LNCaP clone FGC (cell line): Measurements from ENCODE around the gene TIMM10.
"Not testable (repeated sequence)": the region's sequence is repeated elsewhere in the genome, so short reads cannot be mapped to it uniquely, and the experiment has no call there.

Source experiments
- DNase-seq: peaks from one replicate; pipeline ENCODE4 v3.0.0-alpha.2; 2011; ENCODE audit warnings: low read depth
- H3K4me3 ChIP-seq: 2 replicates; pipeline ENCODE4 v1.5.1; 2011; ENCODE audit warnings: mild to moderate bottlenecking, low read depth, low read length, control low read depth
- TF ChIP-seq, protein P1 (sequence below): IDR thresholded peaks from 2 replicates; pipeline ENCODE4 v1.5.1; 2012; ENCODE audit warnings: mild to moderate bottlenecking; ENCODE audit not compliant: control insufficient read depth, insufficient read depth; ENCODE audit errors: extremely low read depth

Gene TIMM10

DNA sequence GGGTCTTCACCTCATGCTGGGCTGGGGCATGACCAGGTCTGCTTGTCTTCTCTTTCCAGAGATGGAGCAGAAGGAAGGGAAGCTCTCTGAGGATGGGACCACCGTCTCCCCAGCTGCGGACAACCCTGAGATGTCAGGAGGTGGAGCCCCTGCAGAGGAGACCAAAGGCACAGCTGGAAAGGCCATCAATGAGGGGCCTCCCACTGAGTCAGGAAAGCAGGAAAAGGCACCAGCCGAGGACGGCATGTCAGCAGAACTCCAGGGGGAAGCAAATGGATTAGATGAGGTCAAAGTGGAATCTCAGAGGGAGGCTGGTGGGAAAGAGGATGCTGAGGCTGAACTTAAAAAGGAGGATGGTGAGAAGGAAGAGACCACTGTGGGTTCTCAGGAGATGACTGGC is 12.0 kb upstream of the TIMM10 start:
- H3K4me3 ChIP-seq: no peak overlapping the region
- TF ChIP-seq, protein P1, sequence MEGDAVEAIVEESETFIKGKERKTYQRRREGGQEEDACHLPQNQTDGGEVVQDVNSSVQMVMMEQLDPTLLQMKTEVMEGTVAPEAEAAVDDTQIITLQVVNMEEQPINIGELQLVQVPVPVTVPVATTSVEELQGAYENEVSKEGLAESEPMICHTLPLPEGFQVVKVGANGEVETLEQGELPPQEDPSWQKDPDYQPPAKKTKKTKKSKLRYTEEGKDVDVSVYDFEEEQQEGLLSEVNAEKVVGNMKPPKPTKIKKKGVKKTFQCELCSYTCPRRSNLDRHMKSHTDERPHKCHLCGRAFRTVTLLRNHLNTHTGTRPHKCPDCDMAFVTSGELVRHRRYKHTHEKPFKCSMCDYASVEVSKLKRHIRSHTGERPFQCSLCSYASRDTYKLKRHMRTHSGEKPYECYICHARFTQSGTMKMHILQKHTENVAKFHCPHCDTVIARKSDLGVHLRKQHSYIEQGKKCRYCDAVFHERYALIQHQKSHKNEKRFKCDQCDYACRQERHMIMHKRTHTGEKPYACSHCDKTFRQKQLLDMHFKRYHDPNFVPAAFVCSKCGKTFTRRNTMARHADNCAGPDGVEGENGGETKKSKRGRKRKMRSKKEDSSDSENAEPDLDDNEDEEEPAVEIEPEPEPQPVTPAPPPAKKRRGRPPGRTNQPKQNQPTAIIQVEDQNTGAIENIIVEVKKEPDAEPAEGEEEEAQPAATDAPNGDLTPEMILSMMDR: no peak
- no peak for DNase-seq

DNA sequence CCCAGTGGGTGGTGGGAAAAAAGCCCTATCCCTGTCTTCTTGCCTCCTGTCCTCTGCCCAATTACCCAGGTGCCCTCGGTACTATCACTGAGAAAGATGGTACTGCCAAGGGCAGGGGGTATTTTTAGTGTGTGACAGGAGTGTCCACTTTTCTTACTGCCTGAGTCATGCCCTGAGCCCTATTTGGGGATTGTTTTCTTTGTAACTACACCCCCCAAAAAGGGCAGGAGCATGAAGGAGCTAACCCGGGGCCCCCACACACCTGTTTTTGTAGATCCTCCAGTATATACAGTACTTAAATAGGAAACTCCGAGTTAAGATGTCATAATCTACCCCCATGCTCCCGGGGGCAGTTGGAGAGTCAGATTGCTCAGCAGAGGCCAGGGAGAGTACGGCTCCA is 10.6 kb upstream of the TIMM10 start:
- TF ChIP-seq, protein P1: no peak
- no peak for DNase-seq
- no peak overlapping the region for H3K4me3 ChIP-seq

DNA sequence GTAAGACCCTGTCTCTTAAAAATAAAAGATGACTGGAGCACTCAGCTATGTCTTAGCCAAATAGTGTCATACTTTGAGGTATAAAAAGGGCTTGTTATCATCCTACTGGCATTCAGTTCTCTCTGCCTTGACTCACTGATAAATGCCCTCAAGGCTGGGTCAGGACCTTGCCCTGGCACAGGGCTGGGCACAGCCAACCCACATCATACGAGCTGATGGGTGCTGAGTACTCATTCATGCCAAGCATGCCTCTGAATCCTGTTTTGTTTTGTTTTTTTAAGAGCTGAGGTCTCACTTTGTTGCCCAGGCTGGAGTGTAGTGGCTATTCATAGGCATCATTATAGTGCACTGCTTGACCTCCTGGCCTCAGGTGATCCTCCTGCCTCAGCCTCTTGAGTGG is 8.8 kb upstream of the TIMM10 start:
- TF ChIP-seq, protein P1: no peak
- no peak overlapping the region for H3K4me3 ChIP-seq
- no peak for DNase-seq

DNA sequence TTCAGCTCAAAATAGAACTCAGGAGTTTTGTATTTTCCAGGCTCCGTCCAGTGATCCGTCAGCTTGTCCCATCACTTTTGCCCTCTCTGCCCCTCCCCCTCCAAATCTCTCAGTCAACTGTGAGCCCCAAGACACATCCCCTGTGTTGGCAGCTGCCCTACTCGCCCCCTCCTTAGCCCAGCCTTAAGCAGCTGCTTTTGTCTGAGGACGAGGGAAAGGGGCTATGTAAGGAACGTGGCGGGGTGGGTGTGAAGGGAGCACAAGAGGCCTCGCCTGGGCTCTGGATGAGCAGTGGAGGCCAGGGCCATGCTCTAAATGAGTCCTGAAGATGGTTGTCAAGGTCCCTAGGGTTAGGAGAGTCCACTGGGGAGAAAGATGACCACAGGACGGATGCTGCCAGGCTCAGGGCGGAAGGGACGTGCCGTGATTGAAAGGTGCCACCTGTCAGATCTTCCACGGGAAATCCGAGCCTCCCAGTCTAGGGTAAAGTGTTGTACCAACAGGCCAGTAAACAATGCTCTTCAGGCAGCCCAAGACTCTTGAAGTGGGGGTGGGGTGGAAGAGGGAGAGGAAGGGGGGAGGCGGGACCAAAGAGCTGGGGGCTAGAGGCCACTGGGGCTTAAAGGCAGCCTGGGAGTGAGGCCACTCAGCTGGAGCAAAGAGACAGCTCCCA is 6.5 kb upstream of the TIMM10 start, which contains the start of gene SMTNL1:
Gene SMTNL1, plus strand, starts transcription at position 649 of the 673 bp plus-strand sequence. CDS start 5,048 bp downstream, outside the sequence.
- no peak within 1 kb of the TSS for H3K4me3 ChIP-seq
- TF ChIP-seq, protein P1: no peak
- no peak for DNase-seq

DNA sequence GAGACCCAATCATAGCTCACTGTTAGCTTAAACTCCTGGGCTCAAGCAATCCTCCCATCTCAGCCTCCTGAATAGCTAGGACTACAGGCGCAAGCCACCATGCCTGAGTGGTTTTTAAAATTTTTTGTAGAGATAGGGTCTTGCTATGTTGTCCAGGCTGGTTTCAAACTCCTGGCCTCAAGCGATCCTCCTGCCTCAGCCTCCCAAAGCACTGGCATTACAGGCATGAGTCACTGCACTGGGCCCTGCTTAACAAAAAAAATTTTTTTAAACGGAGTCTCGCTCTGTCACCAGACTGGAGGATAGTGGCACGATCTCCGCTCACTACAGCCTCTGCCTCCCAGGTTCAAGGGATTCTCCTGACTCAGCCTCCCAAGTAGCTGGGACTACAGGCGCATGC is 3.9 kb upstream of the TIMM10 start:
- H3K4me3 ChIP-seq, DNase-seq: not testable (repeated sequence)

DNA sequence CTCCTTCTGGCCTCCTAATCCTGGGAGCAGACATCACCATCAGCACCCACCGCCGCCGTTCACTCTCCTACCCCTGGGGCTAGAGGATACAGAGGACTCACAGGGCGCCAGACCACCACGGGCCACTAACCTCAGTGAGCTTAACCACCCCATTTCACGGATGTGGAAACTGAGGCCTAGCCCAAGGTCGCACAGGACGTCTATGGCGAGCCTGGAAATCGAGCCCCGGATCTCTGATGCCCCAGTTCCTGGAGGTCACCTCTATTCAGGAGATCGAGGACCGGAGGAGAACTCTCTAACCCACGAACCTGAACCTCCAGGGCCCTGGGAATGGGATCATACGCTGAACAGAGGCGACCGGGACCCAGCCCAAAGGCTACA is 349 bp downstream of the TIMM10 start:
- no peak for DNase-seq
- TF ChIP-seq, protein P1: no peak
- H3K4me3 ChIP-seq: peak overlapping the region; percentile 98

DNA sequence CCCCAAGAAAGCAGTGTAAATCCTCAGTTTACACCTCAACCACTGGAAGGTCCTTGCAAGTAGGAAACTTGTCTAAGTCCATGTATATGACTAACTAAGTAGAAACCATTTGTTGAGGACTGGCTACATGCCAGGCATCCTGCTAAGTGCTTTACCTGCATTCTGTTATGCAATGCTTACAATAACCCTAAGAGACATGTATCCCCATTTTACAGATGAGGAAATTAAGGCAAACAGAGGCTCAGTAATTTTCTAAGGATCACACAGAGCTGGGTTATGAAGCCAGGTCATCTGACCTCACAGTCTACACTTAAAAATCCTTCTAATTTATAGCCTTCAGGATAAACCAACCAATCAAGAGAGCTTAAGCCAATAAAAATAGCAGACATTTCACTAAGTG is 1.5 kb downstream of the TIMM10 start:
- TF ChIP-seq, protein P1: no peak
- DNase-seq: no peak
- no peak overlapping the region; the same call in 1 of the 2 replicates for H3K4me3 ChIP-seq
